ENCODE data around the gene JPH4.

JPH4 gene

GRCh38 chr14:23578560-23579310, at the start of gene JPH4:
JPH4 (minus strand) TSS chr14:23578790; CDS start chr14:23577453, 1,337 bp downstream.
- no peak for DNase-seq (ENCODE audit: low spot score)

GRCh38 chr14:23627961-23628360, 49.4 kb upstream of the JPH4 start:
- no peak for DNase-seq (ENCODE audit: low spot score)

- DNase-seq (ENCODE audit: low spot score): no peak
Observed at GRCh38 chr14:23626946-23627345, 48.4 kb upstream of the JPH4 start.

GRCh38 chr14:23624830-23625404, 46.3 kb upstream of the JPH4 start:
- no peak for DNase-seq (ENCODE audit: low spot score)

GRCh38 chr14:23623962-23624361, 45.4 kb upstream of the JPH4 start:
- no peak for DNase-seq (ENCODE audit: low spot score)

GRCh38 chr14:23622990-23623389, 44.4 kb upstream of the JPH4 start:
- no peak for DNase-seq (ENCODE audit: low spot score)

GRCh38 chr14:23621932-23622730, 43.5 kb upstream of the JPH4 start:
- DNase-seq (ENCODE audit: low spot score): no peak

GRCh38 chr14:23621204-23621931, 42.8 kb upstream of the JPH4 start:
- no peak for DNase-seq (ENCODE audit: low spot score)

- no peak for DNase-seq (ENCODE audit: low spot score)
Observed at GRCh38 chr14:23620177-23620702, 41.6 kb upstream of the JPH4 start.

- no peak for DNase-seq (ENCODE audit: low spot score)
Observed at GRCh38 chr14:23618415-23618988, 39.9 kb upstream of the JPH4 start.

- no peak for DNase-seq (ENCODE audit: low spot score)
Observed at GRCh38 chr14:23617539-23617938, 38.9 kb upstream of the JPH4 start.

- DNase-seq (ENCODE audit: low spot score): no peak
Observed at GRCh38 chr14:23615856-23616255, 37.3 kb upstream of the JPH4 start.

GRCh38 chr14:23614395-23614828, 35.8 kb upstream of the JPH4 start:
- no peak for DNase-seq (ENCODE audit: low spot score)

GRCh38 chr14:23613242-23614070, 34.9 kb upstream of the JPH4 start:
- DNase-seq (ENCODE audit: low spot score): peak; percentile 69

- DNase-seq (ENCODE audit: low spot score): no peak
Observed at GRCh38 chr14:23612802-23613201, 34.2 kb upstream of the JPH4 start.

- DNase-seq (ENCODE audit: low spot score): no peak
Observed at GRCh38 chr14:23612354-23612732, 33.8 kb upstream of the JPH4 start.

GRCh38 chr14:23610815-23611289, 32.3 kb upstream of the JPH4 start:
- no peak for DNase-seq (ENCODE audit: low spot score)

- DNase-seq (ENCODE audit: low spot score): no peak
Observed at GRCh38 chr14:23610090-23610814, 31.7 kb upstream of the JPH4 start.

- peak; percentile 69 for DNase-seq (ENCODE audit: low spot score)
Observed at GRCh38 chr14:23609411-23610089, 31.0 kb upstream of the JPH4 start.

Measured in LoVo (cell line).